GM12878 (cell line): Measurements from ENCODE around the gene SMIM20. TPM values are rescaled to one million over a fixed set of nuclear protein-coding genes. Genes with fewer than 3 reads are reported as not detected.

Experiments used
- ATF3 ChIP-seq: IDR thresholded peaks from 2 replicates; pipeline ENCODE4 v1.6.1; 2011; ENCODE audit warnings: low read depth, mild to moderate bottlenecking, low read length, moderate library complexity, borderline replicate concordance; ENCODE audit errors: extremely low read depth
- CHD1 ChIP-seq: IDR thresholded peaks from 2 replicates; pipeline ENCODE4 v1.6.1; 2012; ENCODE audit warnings: low read depth, low read length, improper control_type of control experiment
- FOS ChIP-seq: IDR thresholded peaks from 3 replicates; pipeline ENCODE4 v1.6.1; 2011; ENCODE audit warnings: borderline replicate concordance; ENCODE audit not compliant: insufficient read length; ENCODE audit errors: extremely low read depth
- FOXM1 ChIP-seq: IDR thresholded peaks from 2 replicates; pipeline ENCODE4 v1.6.1; 2012; ENCODE audit warnings: low read depth, mild to moderate bottlenecking, inconsistent platforms, low read length, moderate library complexity
- GATAD2B ChIP-seq: fragments of 450-650 bp; conservative IDR thresholded peaks from 2 replicates; pipeline ENCODE4 v1.6.1; 2017; ENCODE audit warnings: low read depth, mild to moderate bottlenecking, moderate library complexity
- IKZF1 ChIP-seq: fragments of 450-650 bp; conservative IDR thresholded peaks from 2 replicates; pipeline ENCODE4 v1.6.1; 2017; ENCODE audit warnings: antibody characterized with exemption, mild to moderate bottlenecking
- JUNB ChIP-seq: IDR thresholded peaks from 2 replicates; pipeline ENCODE4 v1.6.1; 2016; ENCODE audit warnings: antibody characterized with exemption, mild to moderate bottlenecking
- MEF2A ChIP-seq: IDR thresholded peaks from 2 replicates; pipeline ENCODE4 v1.6.1; 2011; ENCODE audit warnings: low read depth, mild to moderate bottlenecking, low read length, moderate library complexity; ENCODE audit not compliant: insufficient read depth
- NFXL1 ChIP-seq: fragments of 450-650 bp; IDR thresholded peaks from 2 replicates; pipeline ENCODE4 v1.6.1; 2017; ENCODE audit warnings: antibody characterized with exemption, mild to moderate bottlenecking, borderline replicate concordance
- NFYA ChIP-seq: IDR thresholded peaks from 2 replicates; pipeline ENCODE4 v1.6.1; 2011; ENCODE audit warnings: low read depth, mild to moderate bottlenecking, low read length, improper control_type of control experiment, borderline replicate concordance
- PAX5 ChIP-seq: IDR thresholded peaks from 2 replicates; pipeline ENCODE4 v1.6.1; 2011; ENCODE audit warnings: low read depth, low read length, borderline replicate concordance
- RAD51 ChIP-seq: fragments of 450-650 bp; IDR thresholded peaks from 2 replicates; pipeline ENCODE4 v1.6.1; 2016; ENCODE audit warnings: moderate library complexity, mild to moderate bottlenecking, inconsistent platforms
- RCOR1 ChIP-seq: conservative IDR thresholded peaks from 2 replicates; pipeline ENCODE4 v1.6.1; 2012; ENCODE audit warnings: low read depth, low read length, improper control_type of control experiment
- RFX5 ChIP-seq: IDR thresholded peaks from 2 replicates; pipeline ENCODE4 v1.6.1; 2011; ENCODE audit warnings: low read depth, low read length, improper control_type of control experiment
- TCF7 ChIP-seq: IDR thresholded peaks from 2 replicates; pipeline ENCODE4 v1.6.1; 2014; ENCODE audit warnings: antibody characterized with exemption, borderline replicate concordance
- YBX1 ChIP-seq: fragments of 450-650 bp; IDR thresholded peaks from 2 replicates; pipeline ENCODE4 v1.6.1; 2016; ENCODE audit warnings: antibody characterized with exemption
- ZBED1 ChIP-seq: IDR thresholded peaks from 2 replicates; pipeline ENCODE4 v1.6.1; 2016; ENCODE audit warnings: borderline replicate concordance
- ZNF207 ChIP-seq: fragments of 450-650 bp; IDR thresholded peaks from 2 replicates; pipeline ENCODE4 v1.6.1; 2014; ENCODE audit warnings: antibody characterized with exemption, mild to moderate bottlenecking, borderline replicate concordance
- ZNF217 ChIP-seq: fragments of 450-650 bp; IDR thresholded peaks from 2 replicates; pipeline ENCODE4 v1.6.1; 2017; ENCODE audit warnings: antibody characterized with exemption, mild to moderate bottlenecking
- polyA plus RNA-seq, 11 experiments: library from polyadenylated mRNA; depleted of rRNA in 4 of 11; unstranded in 6 of 11; stranded (reverse) in 5 of 11; fragments of >200 nt; fragmentation: Nextera tagmentation in 4 of 11; fragmentation: Illumina TruSeq in 1 of 11; extraction: Ambion mirVana in 4 of 11; extraction: Trizol in 1 of 11; gene quantifications; 1 replicate in 1 of 11; 2 replicates in 10 of 11; pipeline versions ENCODE4 v1.2.1 to v1.2.3, GENCODE V29; 2011 to 2016; ENCODE audit warnings: inconsistent platforms in 2 of 11, missing spikeins in 2 of 11, low read depth in 1 of 11
- total RNA-seq, 4 experiments: library from RNA; depleted of rRNA in 3 of 4; stranded (reverse); fragments of >200 nt in 3 of 4; fragmentation: Illumina TruSeq in 1 of 4; extraction: Trizol in 1 of 4; gene quantifications; 2 replicates each; pipeline versions ENCODE4 v1.2.1 to v1.2.3, GENCODE V29; 2013 to 2021
- TF ChIP-seq, protein P1 (sequence below): fragments of 450-650 bp; IDR thresholded peaks from 2 replicates; pipeline ENCODE4 v1.6.1; 2017; ENCODE audit warnings: borderline replicate concordance
- TF ChIP-seq, protein P2 (sequence below): fragments of 450-650 bp; IDR thresholded peaks from 2 replicates; pipeline ENCODE4 v1.6.1; 2017; ENCODE audit warnings: antibody characterized with exemption, mild to moderate bottlenecking, moderate library complexity
- TF ChIP-seq, protein P3 (sequence below): fragments of 450-650 bp; conservative IDR thresholded peaks from 2 replicates; pipeline ENCODE4 v1.6.1; 2017; ENCODE audit warnings: mild to moderate bottlenecking, moderate library complexity
- TF ChIP-seq, protein P4 (sequence below): IDR thresholded peaks from 2 replicates; pipeline ENCODE4 v1.6.1; 2011; ENCODE audit warnings: low read depth, low read length, improper control_type of control experiment, borderline replicate concordance

The SMIM20 gene
- total and polyA plus RNA-seq, 10 of the 15 experiments (the other 5 are each of a cell fraction or from before 2014, with no cell fraction given), result 17.3 to 38.0 (median 28.8) TPM

- TF ChIP-seq, protein P1, sequence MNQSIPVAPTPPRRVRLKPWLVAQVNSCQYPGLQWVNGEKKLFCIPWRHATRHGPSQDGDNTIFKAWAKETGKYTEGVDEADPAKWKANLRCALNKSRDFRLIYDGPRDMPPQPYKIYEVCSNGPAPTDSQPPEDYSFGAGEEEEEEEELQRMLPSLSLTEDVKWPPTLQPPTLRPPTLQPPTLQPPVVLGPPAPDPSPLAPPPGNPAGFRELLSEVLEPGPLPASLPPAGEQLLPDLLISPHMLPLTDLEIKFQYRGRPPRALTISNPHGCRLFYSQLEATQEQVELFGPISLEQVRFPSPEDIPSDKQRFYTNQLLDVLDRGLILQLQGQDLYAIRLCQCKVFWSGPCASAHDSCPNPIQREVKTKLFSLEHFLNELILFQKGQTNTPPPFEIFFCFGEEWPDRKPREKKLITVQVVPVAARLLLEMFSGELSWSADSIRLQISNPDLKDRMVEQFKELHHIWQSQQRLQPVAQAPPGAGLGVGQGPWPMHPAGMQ, result no peak
- TF ChIP-seq, protein P2, sequence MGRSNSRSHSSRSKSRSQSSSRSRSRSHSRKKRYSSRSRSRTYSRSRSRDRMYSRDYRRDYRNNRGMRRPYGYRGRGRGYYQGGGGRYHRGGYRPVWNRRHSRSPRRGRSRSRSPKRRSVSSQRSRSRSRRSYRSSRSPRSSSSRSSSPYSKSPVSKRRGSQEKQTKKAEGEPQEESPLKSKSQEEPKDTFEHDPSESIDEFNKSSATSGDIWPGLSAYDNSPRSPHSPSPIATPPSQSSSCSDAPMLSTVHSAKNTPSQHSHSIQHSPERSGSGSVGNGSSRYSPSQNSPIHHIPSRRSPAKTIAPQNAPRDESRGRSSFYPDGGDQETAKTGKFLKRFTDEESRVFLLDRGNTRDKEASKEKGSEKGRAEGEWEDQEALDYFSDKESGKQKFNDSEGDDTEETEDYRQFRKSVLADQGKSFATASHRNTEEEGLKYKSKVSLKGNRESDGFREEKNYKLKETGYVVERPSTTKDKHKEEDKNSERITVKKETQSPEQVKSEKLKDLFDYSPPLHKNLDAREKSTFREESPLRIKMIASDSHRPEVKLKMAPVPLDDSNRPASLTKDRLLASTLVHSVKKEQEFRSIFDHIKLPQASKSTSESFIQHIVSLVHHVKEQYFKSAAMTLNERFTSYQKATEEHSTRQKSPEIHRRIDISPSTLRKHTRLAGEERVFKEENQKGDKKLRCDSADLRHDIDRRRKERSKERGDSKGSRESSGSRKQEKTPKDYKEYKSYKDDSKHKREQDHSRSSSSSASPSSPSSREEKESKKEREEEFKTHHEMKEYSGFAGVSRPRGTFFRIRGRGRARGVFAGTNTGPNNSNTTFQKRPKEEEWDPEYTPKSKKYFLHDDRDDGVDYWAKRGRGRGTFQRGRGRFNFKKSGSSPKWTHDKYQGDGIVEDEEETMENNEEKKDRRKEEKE, result no peak
- TF ChIP-seq RAD51 (0 out of 2 replicates have a peak, but pooled peaks have one; percentile 27), ZNF217 (peak; percentile 69; the same call in 1 of the 2 replicates), YBX1 (no peak), RFX5 (no peak), JUNB (no peak), TCF7 (no peak; the same call in 1 of the 2 replicates), CHD1 (0 out of 2 replicates have a peak, but pooled peaks have one; percentile 16), RCOR1 (no peak), ZNF207 (peak; percentile 75; the same call in 1 of the 2 replicates), FOS (no peak), ZBED1 (0 out of 2 replicates have a peak, but pooled peaks have one; percentile 59), GATAD2B (peak; percentile 85), NFYA (no peak), FOXM1 (no peak), PAX5 (0 out of 2 replicates have a peak, but pooled peaks have one; percentile 37), MEF2A (0 out of 2 replicates have a peak, but pooled peaks have one; percentile 6), IKZF1 (peak; percentile 87), NFXL1 (no peak), ATF3 (no peak)
- TF ChIP-seq, protein P3, sequence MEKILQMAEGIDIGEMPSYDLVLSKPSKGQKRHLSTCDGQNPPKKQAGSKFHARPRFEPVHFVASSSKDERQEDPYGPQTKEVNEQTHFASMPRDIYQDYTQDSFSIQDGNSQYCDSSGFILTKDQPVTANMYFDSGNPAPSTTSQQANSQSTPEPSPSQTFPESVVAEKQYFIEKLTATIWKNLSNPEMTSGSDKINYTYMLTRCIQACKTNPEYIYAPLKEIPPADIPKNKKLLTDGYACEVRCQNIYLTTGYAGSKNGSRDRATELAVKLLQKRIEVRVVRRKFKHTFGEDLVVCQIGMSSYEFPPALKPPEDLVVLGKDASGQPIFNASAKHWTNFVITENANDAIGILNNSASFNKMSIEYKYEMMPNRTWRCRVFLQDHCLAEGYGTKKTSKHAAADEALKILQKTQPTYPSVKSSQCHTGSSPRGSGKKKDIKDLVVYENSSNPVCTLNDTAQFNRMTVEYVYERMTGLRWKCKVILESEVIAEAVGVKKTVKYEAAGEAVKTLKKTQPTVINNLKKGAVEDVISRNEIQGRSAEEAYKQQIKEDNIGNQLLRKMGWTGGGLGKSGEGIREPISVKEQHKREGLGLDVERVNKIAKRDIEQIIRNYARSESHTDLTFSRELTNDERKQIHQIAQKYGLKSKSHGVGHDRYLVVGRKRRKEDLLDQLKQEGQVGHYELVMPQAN, result peak; percentile 86
- TF ChIP-seq, protein P4, sequence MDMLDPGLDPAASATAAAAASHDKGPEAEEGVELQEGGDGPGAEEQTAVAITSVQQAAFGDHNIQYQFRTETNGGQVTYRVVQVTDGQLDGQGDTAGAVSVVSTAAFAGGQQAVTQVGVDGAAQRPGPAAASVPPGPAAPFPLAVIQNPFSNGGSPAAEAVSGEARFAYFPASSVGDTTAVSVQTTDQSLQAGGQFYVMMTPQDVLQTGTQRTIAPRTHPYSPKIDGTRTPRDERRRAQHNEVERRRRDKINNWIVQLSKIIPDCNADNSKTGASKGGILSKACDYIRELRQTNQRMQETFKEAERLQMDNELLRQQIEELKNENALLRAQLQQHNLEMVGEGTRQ, result no peak; the same call in 1 of the 2 replicates
Measured at GRCh38 chr4:25913851-25914669, at the start of gene SMIM20 (continued).
